ENCODE results near the gene OR4D2.

The OR4D2 gene

GRCh38 chr17:58217766-58218165, 51.0 kb downstream of the OR4D2 start:
- DNase-seq: no peak

DNA sequence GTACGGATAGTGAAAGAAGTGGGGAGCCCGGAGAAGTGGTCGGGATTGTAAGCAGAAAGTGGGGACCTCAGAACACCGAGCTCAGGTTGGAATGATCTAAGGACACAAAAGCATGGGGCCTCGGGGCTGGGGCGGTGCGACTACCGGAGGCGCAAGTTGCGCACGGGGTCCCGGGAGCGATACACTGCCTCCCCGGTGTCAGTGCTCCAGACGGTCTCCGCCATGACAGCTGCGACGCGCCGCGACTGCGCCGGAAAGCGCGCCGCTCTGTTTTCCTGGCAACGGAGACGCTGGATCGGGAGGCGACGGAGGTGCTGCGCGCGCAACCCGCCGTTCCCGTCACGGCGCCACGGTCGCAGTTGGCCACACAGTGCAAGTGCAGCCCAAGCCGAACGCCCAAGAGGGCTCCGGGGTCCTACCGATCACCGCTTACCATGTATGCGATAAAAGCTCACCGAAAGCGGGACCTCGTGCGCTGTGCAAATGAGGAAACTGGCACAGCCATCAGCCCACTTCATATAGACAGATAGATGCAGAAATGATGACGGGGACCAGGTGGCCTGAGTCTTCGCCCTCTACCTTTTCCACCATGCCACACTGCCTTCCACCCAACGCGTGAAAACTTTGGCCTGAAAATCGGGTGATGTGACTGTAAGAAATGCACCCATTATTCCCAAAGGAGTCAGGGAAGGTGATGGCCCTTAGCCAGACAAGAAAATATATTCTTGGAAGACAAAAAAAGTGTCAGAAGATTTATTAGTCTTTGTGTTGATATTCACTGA, 52.4 kb downstream of the OR4D2 start, which contains the start of gene MKS1:
TSS of gene MKS1 (minus strand) at position 249 of the 782 bp plus-strand sequence. CDS start at position 224, 25 bp downstream.
- peak; percentile 88 to 95 for DNase-seq

DNA sequence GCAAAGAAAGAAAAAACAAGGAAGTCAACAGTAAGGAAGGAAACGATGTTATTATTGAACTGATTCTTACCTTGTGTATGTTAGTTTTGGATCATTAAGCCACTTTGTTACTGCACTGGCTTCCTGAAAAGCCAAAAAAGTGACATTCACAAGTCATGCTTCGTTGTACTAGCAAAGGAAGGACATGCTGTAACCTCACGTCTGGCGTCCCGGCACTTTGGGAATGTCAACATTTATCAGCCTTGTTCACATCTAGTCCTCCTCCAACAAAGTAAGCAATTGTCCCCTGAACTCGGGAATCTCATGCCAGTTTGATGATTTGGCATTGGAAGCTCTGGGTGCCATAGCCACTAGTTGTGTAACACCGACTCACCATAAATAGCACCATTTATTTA, 53.0 kb downstream of the OR4D2 start:
- no peak for DNase-seq

Measured in NCI-H1930 (cell line).